PC-9 (cell line): ENCODE data around the gene PRR30. TPM values are rescaled to one million over a fixed set of nuclear protein-coding genes. Genes with fewer than 3 reads are reported as not detected.

ENCODE experiments used
- BruUV-seq: library from RNA; stranded (reverse); fragments of 400-500 nt; replicated peaks from 2 replicates; lab custom pipeline; 2021; lab: Mats Ljungman, UMichigan
- CTCF ChIA-PET: fragments of 300-600 bp; sonication (Branson Sonifier 250); formaldehyde crosslinking; loops from one replicate; lab custom pipeline; 2022; ENCODE audit warnings: antibody characterized with exemption; lab: Charles Lee
- POLR2A ChIA-PET: fragments of 300-600 bp; sonication (Branson Sonifier 250); formaldehyde crosslinking; loops from one replicate; lab custom pipeline; 2022; ENCODE audit warnings: antibody characterized with exemption; ENCODE audit not compliant: unreplicated experiment; lab: Charles Lee
- DNase-seq, 2 experiments: peaks; one replicate each; pipeline versions ENCODE4 v3.0.0 to v3.0.0-alpha.2; 2015 to 2022; ENCODE audit warnings: mixed read lengths in 1 of 2
- H2AFZ ChIP-seq: fragments of 200-600 bp; sonication (generic); 2 replicates; pipeline ENCODE4 v1.8.1; 2017; ENCODE audit warnings: antibody characterized with exemption
- H3F3A ChIP-seq: fragments of 200-600 bp; sonication (generic); 2 replicates; pipeline ENCODE4 v1.8.1; 2017; ENCODE audit warnings: antibody characterized with exemption, mild to moderate bottlenecking, low read depth; ENCODE audit not compliant: insufficient read depth
- H3K27ac ChIP-seq: fragments of 200-600 bp; sonication (generic); 2 replicates; pipeline ENCODE4 v1.6.1; 2016; ENCODE audit warnings: mixed run types
- H3K27me3 ChIP-seq: fragments of 200-600 bp; sonication (generic); 2 replicates; pipeline ENCODE4 v1.6.1; 2016; ENCODE audit warnings: low read depth, mixed run types; ENCODE audit not compliant: insufficient read depth
- H3K36me3 ChIP-seq: fragments of 200-600 bp; sonication (generic); 2 replicates; pipeline ENCODE4 v1.6.1; 2016; ENCODE audit warnings: low read depth, mixed run types
- H3K4me1 ChIP-seq: fragments of 200-600 bp; sonication (generic); replicated peaks from 2 replicates; pipeline ENCODE4 v1.6.1; 2016; ENCODE audit warnings: mixed run types; ENCODE audit not compliant: insufficient read depth
- H3K4me2 ChIP-seq: fragments of 200-600 bp; sonication (generic); 2 replicates; pipeline ENCODE4 v1.6.1; 2017; ENCODE audit warnings: mixed run types
- H3K4me3 ChIP-seq: fragments of 200-600 bp; sonication (generic); 2 replicates; pipeline ENCODE4 v1.6.1; 2016; ENCODE audit warnings: mixed run types
- H3K79me2 ChIP-seq: fragments of 200-600 bp; sonication (generic); 2 replicates; pipeline ENCODE4 v1.6.1; 2017; ENCODE audit warnings: low read depth, mixed run types
- H3K9me2 ChIP-seq: fragments of 200-600 bp; sonication (generic); 2 replicates; pipeline ENCODE4 v1.8.1; 2017; ENCODE audit warnings: mild to moderate bottlenecking; ENCODE audit not compliant: insufficient read depth
- H3K9me3 ChIP-seq: fragments of 200-600 bp; sonication (generic); 2 replicates; pipeline ENCODE4 v1.8.1; 2016; ENCODE audit warnings: low read depth; ENCODE audit not compliant: insufficient read depth
- H4K20me1 ChIP-seq: fragments of 200-600 bp; sonication (generic); 2 replicates; pipeline ENCODE4 v1.8.1; 2017; ENCODE audit not compliant: insufficient read depth
- CTCF ChIP-seq: fragments of 200-600 bp; sonication (generic); conservative IDR thresholded peaks from 2 replicates; pipeline ENCODE4 v1.6.1; 2017; ENCODE audit warnings: mixed run types, antibody characterized with exemption, mild to moderate bottlenecking, moderate library complexity
- EZH2 ChIP-seq: fragments of 200-600 bp; sonication (generic); IDR thresholded peaks from 2 replicates; pipeline ENCODE4 v1.8.0; 2017; ENCODE audit warnings: antibody characterized with exemption, low read depth
- intact Hi-C: fragments of 100-400 bp; cut with micrococcal nuclease; formaldehyde crosslinking; loops from one replicate; pipeline ENCODE4 v1.10.0; 2022; ENCODE audit not compliant: unreplicated experiment
- total RNA-seq: library from RNA; stranded (reverse); gene quantifications from 2 replicates; pipeline ENCODE4 v1.2.3, GENCODE V29; 2021

Gene PRR30
- total RNA-seq, 1 experiment from 2014 or later: not detected

DNA sequence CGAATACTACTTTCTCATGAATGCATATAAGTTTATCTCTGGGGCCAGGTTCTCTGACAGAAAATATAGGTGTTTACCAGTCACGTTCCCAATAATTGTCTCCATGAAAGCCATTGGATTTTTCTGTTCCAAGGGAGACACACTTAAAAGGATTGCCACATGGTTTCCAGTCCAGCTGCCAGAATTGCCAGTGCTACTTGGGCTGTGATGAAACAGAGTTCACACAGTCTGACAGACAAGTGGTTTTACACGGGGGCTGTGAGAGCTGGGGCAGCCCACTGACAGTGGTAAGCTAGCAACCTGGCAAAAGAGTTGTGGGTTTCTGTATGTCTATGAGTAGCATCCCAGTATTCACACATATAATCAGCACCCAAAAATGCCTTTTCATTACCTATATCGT, 44.9 kb upstream of the PRR30 start:
- H2AFZ ChIP-seq: no peak overlapping the region
- ChIA-PET CTCF (interaction anchor here (0.6 kb wide), 1 partner anchor 8 kb away, joined by 3 read pairs; no protein-coding TSS in a partner anchor), POLR2A (no interaction called here)
- peaks cover 9% of the 10 kb centered on the region; the same call in 1 of the 2 replicates for H3K4me1 ChIP-seq
- H3K27me3 ChIP-seq: no peaks in the 10 kb centered on the region
- H3K4me2 ChIP-seq: no peak overlapping the region
- H3F3A ChIP-seq: no peaks in the 10 kb centered on the region; the same call in 1 of the 2 replicates
- H3K9me2 ChIP-seq: no peaks in the 10 kb centered on the region
- H3K79me2 ChIP-seq: no peaks in the 10 kb centered on the region
- TF ChIP-seq CTCF (no peak), EZH2 (no peak)
- no peaks in the 10 kb centered on the region for H3K9me3 ChIP-seq
- no peak for DNase-seq
- H3K36me3 ChIP-seq: no peaks in the 10 kb centered on the region
- intact Hi-C loops: no loop called here
- no peaks in the 10 kb centered on the region for H4K20me1 ChIP-seq
- no TSS peak for BruUV-seq
- H3K27ac ChIP-seq: no peak overlapping the region
- no peak overlapping the region for H3K4me3 ChIP-seq

DNA sequence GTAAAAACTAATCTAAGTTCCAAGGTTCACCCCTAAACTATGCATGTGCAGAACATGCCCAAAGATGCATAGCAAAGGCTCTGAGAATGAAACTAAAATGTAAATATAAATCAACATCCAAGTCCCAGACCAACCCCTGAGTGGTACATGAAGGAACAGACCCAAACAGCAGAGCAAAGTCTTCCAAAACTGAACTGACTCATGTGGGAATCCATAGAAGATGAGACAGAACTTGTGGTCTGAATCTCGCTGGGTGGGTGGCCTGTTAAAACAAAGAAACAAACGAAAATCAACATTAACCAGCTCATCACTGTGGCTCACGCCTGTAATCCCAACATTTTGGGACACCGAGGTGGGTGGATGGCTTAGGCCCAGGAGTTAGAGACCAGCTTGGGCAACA, 43.1 kb upstream of the PRR30 start:
- no peaks in the 10 kb centered on the region for H4K20me1 ChIP-seq
- POLR2A ChIA-PET: no interaction called here
- H3K79me2 ChIP-seq: no peaks in the 10 kb centered on the region
- no peak for DNase-seq
- CTCF ChIA-PET: no interaction called here
- no peaks in the 10 kb centered on the region for H3K9me2 ChIP-seq
- H3F3A ChIP-seq: no peaks in the 10 kb centered on the region; the same call in 1 of the 2 replicates
- no peaks in the 10 kb centered on the region; the same call in 1 of the 2 replicates for H3K27me3 ChIP-seq
- H3K36me3 ChIP-seq: no peaks in the 10 kb centered on the region
- H2AFZ ChIP-seq: no peak overlapping the region
- H3K4me1 ChIP-seq: peaks cover 9% of the 10 kb centered on the region; the same call in 1 of the 2 replicates
- H3K27ac ChIP-seq: no peak overlapping the region
- no TSS peak for BruUV-seq
- intact Hi-C loops: no loop called here
- no peaks in the 10 kb centered on the region for H3K9me3 ChIP-seq
- H3K4me3 ChIP-seq: no peak overlapping the region
- TF ChIP-seq CTCF: no peak
- TF ChIP-seq EZH2: no peak
- H3K4me2 ChIP-seq: no peak overlapping the region

DNA sequence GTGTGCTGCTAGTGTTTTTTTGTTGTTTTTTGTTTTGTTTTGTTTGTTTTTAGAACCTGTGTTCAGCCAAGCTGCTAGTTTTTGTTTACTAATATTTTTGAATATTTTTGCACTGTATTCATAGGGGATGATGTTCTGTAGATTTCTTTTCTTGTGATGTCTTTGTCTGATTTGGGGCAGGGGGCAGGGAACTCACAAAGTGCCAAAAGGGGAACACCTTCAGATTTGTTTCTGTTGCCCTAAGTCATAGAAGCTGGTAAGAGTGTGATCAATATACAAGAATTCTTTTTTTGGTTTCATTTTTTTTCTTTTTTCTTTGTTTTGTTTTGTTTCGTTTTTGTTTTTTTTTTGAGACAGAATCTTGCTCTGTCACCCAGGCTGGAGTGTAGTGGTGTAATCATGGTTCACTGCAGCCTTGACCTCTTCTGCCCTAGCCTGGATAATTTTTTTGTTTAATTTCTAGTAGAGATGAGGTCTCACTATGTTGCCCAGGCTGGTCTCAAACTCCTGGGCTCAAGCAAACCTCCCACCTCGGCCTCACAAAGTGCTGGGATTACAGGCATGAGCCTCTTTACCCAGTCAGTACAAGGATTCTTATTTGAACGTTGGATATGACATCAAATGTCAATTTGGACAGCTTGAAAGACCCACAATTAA, 40.3 kb upstream of the PRR30 start:
- TF ChIP-seq EZH2: no peak
- no peak for TF ChIP-seq CTCF
- ChIA-PET CTCF (no interaction called here), POLR2A (no interaction called here)
- no peak overlapping the region for H3K4me2 ChIP-seq
- no peaks in the 10 kb centered on the region for H3K79me2 ChIP-seq
- H3K9me2 ChIP-seq: no peaks in the 10 kb centered on the region
- H2AFZ ChIP-seq: no peak overlapping the region
- peaks cover 9% of the 10 kb centered on the region; the same call in 1 of the 2 replicates for H3K27me3 ChIP-seq
- H3K9me3 ChIP-seq: no peaks in the 10 kb centered on the region
- no TSS peak for BruUV-seq
- no peaks in the 10 kb centered on the region for H4K20me1 ChIP-seq
- H3K27ac ChIP-seq: no peak overlapping the region
- no peaks in the 10 kb centered on the region for H3K4me1 ChIP-seq
- no peaks in the 10 kb centered on the region for H3K36me3 ChIP-seq
- no peak overlapping the region for H3K4me3 ChIP-seq
- intact Hi-C loops: no loop called here
- no peaks in the 10 kb centered on the region for H3F3A ChIP-seq
- no peak for DNase-seq
